NCI-H128 (cell line): ENCODE measurements around the gene C10orf143.
"Not testable (repeated sequence)": the region's sequence is repeated elsewhere in the genome, so short reads cannot be mapped to it uniquely, and the experiment has no call there.

Experiments used
- DNase-seq: peaks from one replicate; lab custom pipeline; 2025; ENCODE audit not compliant: unreplicated experiment; lab: John Stamatoyannopoulos, UW

C10orf143 gene

GRCh38 chr10:130037169-130037661, 73.4 kb downstream of the C10orf143 start:
- DNase-seq: no peak

GRCh38 chr10:130036296-130037065, 74.1 kb downstream of the C10orf143 start:
- DNase-seq: no peak

- DNase-seq: no peak
Observed at GRCh38 chr10:130029209-130029608, 81.4 kb downstream of the C10orf143 start.

- DNase-seq: no peak
Observed at GRCh38 chr10:130028465-130028819, 82.2 kb downstream of the C10orf143 start.

- DNase-seq: no peak
Observed at GRCh38 chr10:130027716-130028464, 82.7 kb downstream of the C10orf143 start.

GRCh38 chr10:130026670-130027456, 83.8 kb downstream of the C10orf143 start:
- DNase-seq: no peak

- DNase-seq: no peak
Observed at GRCh38 chr10:130025811-130026485, 84.7 kb downstream of the C10orf143 start.

- DNase-seq: no peak
Observed at GRCh38 chr10:130025326-130025725, 85.3 kb downstream of the C10orf143 start.

- no peak for DNase-seq
Observed at GRCh38 chr10:130024779-130025325, 85.8 kb downstream of the C10orf143 start.

- not testable (repeated sequence) for DNase-seq
Observed at GRCh38 chr10:130024326-130024725, 86.3 kb downstream of the C10orf143 start.

- no peak for DNase-seq
Observed at GRCh38 chr10:130023454-130024230, 87.0 kb downstream of the C10orf143 start.

GRCh38 chr10:130022511-130023299, 87.9 kb downstream of the C10orf143 start:
- no peak for DNase-seq

GRCh38 chr10:130022086-130022485, 88.5 kb downstream of the C10orf143 start:
- DNase-seq: no peak

GRCh38 chr10:130021383-130021950, 89.2 kb downstream of the C10orf143 start:
- no peak for DNase-seq

GRCh38 chr10:130020651-130021382, 89.8 kb downstream of the C10orf143 start:
- DNase-seq: no peak

- no peak for DNase-seq
Observed at GRCh38 chr10:130018730-130019185, 91.9 kb downstream of the C10orf143 start.

- DNase-seq: no peak
Observed at GRCh38 chr10:130018265-130018664, 92.4 kb downstream of the C10orf143 start.

- DNase-seq: no peak
Observed at GRCh38 chr10:130017631-130018022, 93.0 kb downstream of the C10orf143 start.
